Measurements from ENCODE around the gene FCSK. TPM values are rescaled to one million over a fixed set of nuclear protein-coding genes. Genes with fewer than 3 reads are reported as not detected.

The FCSK gene
- total and polyA plus RNA-seq, 10 of the 15 experiments (the other 5 are each of a cell fraction or from before 2014, with no cell fraction given): 0.60 to 17.6 (median 7.4) TPM

- SMC1A ChIA-PET (ENCODE audit: uncharacterized antibody, unreplicated experiment): interaction anchor here (0.6 to 1.5 kb wide), 4 partner anchors 15 to 49 kb away, joined by 3 to 6 read pairs (median 4); partner anchors contain the start of gene COG4
Measured at GRCh38 chr16:70474320-70475053, 20.1 kb downstream of the FCSK start.

GRCh38 chr16:70475054-70475871 is 20.9 kb downstream of the FCSK start:
- SMC1A ChIA-PET (ENCODE audit: uncharacterized antibody, unreplicated experiment): interaction anchor here (1.2 to 1.9 kb wide), 4 partner anchors 16 to 106 kb away, joined by 3 to 6 read pairs (median 4); no protein-coding TSS in a partner anchor
- peaks cover 27% of the 10 kb centered on the region for H3K4me1 ChIP-seq (ENCODE audit: control insufficient read depth, insufficient read depth, low read length)
- CTCF ChIA-PET: interaction anchor here (1.2 to 1.9 kb wide), 2 partner anchors 20 to 81 kb away, joined by 3 to 4 read pairs; no protein-coding TSS in a partner anchor
- H3K79me2 ChIP-seq (ENCODE audit: control insufficient read depth, insufficient read depth, low read length): no peaks in the 10 kb centered on the region
- no TSS peak for BruUV-seq (replicated peaks)
- H3K4me2 ChIP-seq (ENCODE audit: control insufficient read depth, insufficient read depth): no peak overlapping the region
- no peak for ATAC-seq
- H3K9ac ChIP-seq (ENCODE audit: control insufficient read depth, insufficient read depth, low read length): no peak overlapping the region
- FAIRE-seq: no peak
- no peaks in the 10 kb centered on the region for H4K20me1 ChIP-seq (ENCODE audit: control insufficient read depth, insufficient read depth)
- no peaks in the 10 kb centered on the region for H3K9me3 ChIP-seq (replicated peaks; ENCODE audit: control insufficient read depth, insufficient read depth, low read length)
- 64% methylated on average over 24 of the region's 24 CpGs for WGBS (ENCODE audit: insufficient coverage, insufficient replicate concordance, low lambda C conversion rate, missing lambda C conversion rate)
- peak overlapping the region; percentile 84 for H3K27ac ChIP-seq (ENCODE audit: control insufficient read depth, insufficient read depth)
- no peak for DNase-seq (ENCODE audit: low read depth, low spot score)
- H3K27me3 ChIP-seq (replicated peaks in 1 of 2; ENCODE audit: control insufficient read depth in 2 of 2, insufficient read depth in 2 of 2, low read length in 1 of 2): no peaks in the 10 kb centered on the region
- H2AFZ ChIP-seq (ENCODE audit: control insufficient read depth, low read depth, low read length): no peak overlapping the region
- in situ Hi-C loops (cut with MboI) (no loop called here), intact Hi-C loops (cut with micrococcal nuclease; ENCODE audit: unreplicated experiment) (no loop called here)
- RAD21 ChIA-PET (ENCODE audit: unreplicated experiment): interaction anchor here (1.2 to 3.2 kb wide), 2 partner anchors 20 to 43 kb away, joined by 3 to 19 read pairs; no protein-coding TSS in a partner anchor
- POLR2A ChIA-PET: no interaction called here
- peaks cover 7 to 10% of the 10 kb centered on the region in 2 experiments; a peak in 3 of 4 replicates for H3K36me3 ChIP-seq (ENCODE audit: control insufficient read depth in 2 of 2, insufficient read depth in 2 of 2, low read length in 1 of 2)
- no peak overlapping the region for H3K4me3 ChIP-seq
- TF ChIP-seq CEBPB (IDR thresholded peaks at IDR 0.05; ENCODE audit: borderline replicate concordance in 1 of 2, low read depth in 2 of 2, low read length in 2 of 2): no peak
- no peak for TF ChIP-seq RELA (IDR thresholded peaks at IDR 0.05; ENCODE audit: borderline replicate concordance, partially characterized antibody)
- TF ChIP-seq MYC (IDR thresholded peaks at IDR 0.05; ENCODE audit: insufficient read depth, insufficient read length, insufficient replicate concordance, low read length, severe bottlenecking): no peak
- no peak for TF ChIP-seq BCL3 (IDR thresholded peaks at IDR 0.05; ENCODE audit: borderline replicate concordance, insufficient read depth, low read depth, low read length, poor library complexity, severe bottlenecking)
- TF ChIP-seq CEBPZ (IDR thresholded peaks at IDR 0.05; ENCODE audit: low read depth, low read length): no peak

More at GRCh38 chr16:70474320-70475053, 20.1 kb downstream of the FCSK start:
- FAIRE-seq: no peak
- Histone ChIP-seq H4K20me1 (ENCODE audit: control insufficient read depth, insufficient read depth) (no peaks in the 10 kb centered on the region), H3K4me2 (ENCODE audit: control insufficient read depth, insufficient read depth) (no peak overlapping the region), H2AFZ (ENCODE audit: control insufficient read depth, low read depth, low read length) (no peak overlapping the region), H3K36me3 (ENCODE audit: control insufficient read depth in 2 of 2, insufficient read depth in 2 of 2, low read length in 1 of 2) (peaks cover 2 to 9% of the 10 kb centered on the region in 2 experiments; a peak in 3 of 4 replicates), H3K4me3 (no peak overlapping the region), H3K9me3 (replicated peaks; ENCODE audit: control insufficient read depth, insufficient read depth, low read length) (no peaks in the 10 kb centered on the region), H3K9ac (ENCODE audit: control insufficient read depth, insufficient read depth, low read length) (no peak overlapping the region), H3K4me1 (ENCODE audit: control insufficient read depth, insufficient read depth, low read length) (peaks cover 27% of the 10 kb centered on the region), H3K27ac (ENCODE audit: control insufficient read depth, insufficient read depth) (no peak overlapping the region), H3K79me2 (ENCODE audit: control insufficient read depth, insufficient read depth, low read length) (no peaks in the 10 kb centered on the region), H3K27me3 (replicated peaks in 1 of 2; ENCODE audit: control insufficient read depth in 2 of 2, insufficient read depth in 2 of 2, low read length in 1 of 2) (no peaks in the 10 kb centered on the region)
- RAD21 ChIA-PET (ENCODE audit: unreplicated experiment): no interaction called here
- DNase-seq (ENCODE audit: low read depth, low spot score): no peak
- no peak for TF ChIP-seq SMAD1 (IDR thresholded peaks at IDR 0.05; ENCODE audit: low read depth, partially characterized antibody)
- no peak for TF ChIP-seq PAX8 (IDR thresholded peaks at IDR 0.05)
- TF ChIP-seq STAT1 (conservative IDR thresholded peaks at IDR 0.05): no peak
- ATAC-seq: no peak
- CTCF ChIA-PET: interaction anchor here (1.2 to 1.9 kb wide), 2 partner anchors 80 to 94 kb away, joined by 4 read pairs; no protein-coding TSS in a partner anchor
- intact Hi-C loops (cut with micrococcal nuclease; ENCODE audit: unreplicated experiment) (no loop called here), in situ Hi-C loops (cut with MboI) (no loop called here)
- BruUV-seq (replicated peaks): no TSS peak
- POLR2A ChIA-PET: no interaction called here
- WGBS (ENCODE audit: insufficient coverage, insufficient replicate concordance, low lambda C conversion rate, missing lambda C conversion rate): 96% methylated on average over 22 of the region's 22 CpGs
